Memory B cell (primary cell): ENCODE results near the gene FRYL.
"Not testable (repeated sequence)": the region's sequence is repeated elsewhere in the genome, so short reads cannot be mapped to it uniquely, and the experiment has no call there.

Experiments
- ATAC-seq: fragments of 150-1000 bp; cut with Tn5 transposase; 2 replicates; pipeline ENCODE4 v1.10.0; 2021; ENCODE audit warnings: low read depth, mild to moderate bottlenecking, moderate library complexity
- DNase-seq, 2 donors: peaks; one replicate each; pipeline ENCODE4 v3.0.0; 2022; ENCODE audit warnings: low spot score in 2 of 2
- H3K27ac Mint-ChIP-seq: one replicate; pipeline ENCODE4 v1.8.0; 2022; ENCODE audit warnings: mild to moderate bottlenecking, moderate library complexity, mixed read lengths
- H3K27me3 Mint-ChIP-seq: one replicate; pipeline ENCODE4 v1.8.0; 2022; ENCODE audit warnings: mixed read lengths
- H3K36me3 Mint-ChIP-seq: one replicate; pipeline ENCODE4 v1.8.0; 2022; ENCODE audit warnings: mild to moderate bottlenecking, mixed read lengths
- H3K4me1 Mint-ChIP-seq: one replicate; pipeline ENCODE4 v1.8.0; 2022; ENCODE audit warnings: mixed read lengths
- H3K4me3 Mint-ChIP-seq: one replicate; pipeline ENCODE4 v1.8.0; 2022; ENCODE audit warnings: mild to moderate bottlenecking, moderate library complexity, mixed read lengths
- H3K9me3 Mint-ChIP-seq: one replicate; pipeline ENCODE4 v1.8.0; 2022; ENCODE audit warnings: mixed read lengths

Gene FRYL

DNA sequence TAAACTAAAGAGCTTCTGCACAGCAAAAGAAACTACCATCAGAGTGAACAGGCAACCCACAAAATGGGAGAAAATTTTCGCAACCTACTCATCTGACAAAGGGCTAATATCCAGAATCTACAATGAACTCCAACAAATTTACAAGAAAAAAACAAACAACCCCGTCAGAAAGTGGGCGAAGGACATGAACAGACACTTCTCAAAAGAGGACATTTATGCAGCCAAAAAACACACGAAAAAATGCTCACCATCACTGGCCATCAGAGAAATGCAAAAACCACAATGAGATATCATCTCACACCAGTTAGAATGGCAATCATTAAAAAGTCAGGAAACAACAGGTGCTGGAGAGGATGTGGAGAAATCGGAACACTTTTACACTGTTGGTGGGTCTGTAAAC lies 63.8 kb downstream of the FRYL start:
- DNase-seq, H3K4me3 Mint-ChIP-seq, H3K9me3 Mint-ChIP-seq, H3K27me3 Mint-ChIP-seq, ATAC-seq, H3K27ac Mint-ChIP-seq: not testable (repeated sequence)
- H3K4me1 Mint-ChIP-seq = peaks cover 24% of the 10 kb centered on the region
- peaks cover 16% of the 10 kb centered on the region for H3K36me3 Mint-ChIP-seq

DNA sequence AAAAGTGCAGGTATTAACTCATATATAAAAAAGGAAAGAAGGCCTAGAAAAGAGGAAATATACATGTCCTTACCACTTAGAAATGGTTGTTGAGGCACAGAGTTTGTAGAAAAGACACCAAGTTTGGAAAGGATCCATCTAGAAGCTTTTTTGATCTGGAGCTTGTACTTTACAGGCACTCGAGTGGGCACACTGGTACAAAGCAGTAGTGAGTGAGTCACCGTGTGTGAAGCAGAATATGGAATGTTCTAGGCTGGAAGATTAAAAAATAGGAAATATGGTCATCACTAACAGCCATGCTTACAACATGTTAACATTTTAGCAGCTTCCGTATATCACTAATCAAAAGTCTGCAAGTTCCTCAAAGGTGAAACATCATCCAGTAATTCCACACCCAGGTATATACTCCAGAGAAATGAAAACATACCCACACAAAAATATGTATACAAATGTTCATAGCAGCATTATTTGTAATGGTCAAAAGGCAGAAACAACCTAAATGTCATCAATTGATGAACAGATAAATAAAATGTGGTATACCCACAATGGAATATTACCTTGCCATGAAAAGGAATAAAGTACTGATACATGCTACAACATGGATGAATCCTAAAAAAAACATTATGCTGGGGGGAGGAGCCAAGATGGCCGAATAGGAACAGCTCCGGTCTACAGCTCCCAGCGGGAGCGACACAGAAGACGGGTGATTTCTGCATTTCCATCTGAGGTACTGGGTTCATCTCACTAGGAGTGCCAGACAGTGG lies 69.5 kb downstream of the FRYL start:
- Mint-ChIP-seq H3K4me3 (no peak overlapping the region), H3K36me3 (peaks cover 26% of the 10 kb centered on the region), H3K27ac (no peak overlapping the region), H3K4me1 (peaks cover 12% of the 10 kb centered on the region), H3K27me3 (no peaks in the 10 kb centered on the region), H3K9me3 (peaks cover 4% of the 10 kb centered on the region)
- ATAC-seq (no peak), DNase-seq (no peak)

DNA sequence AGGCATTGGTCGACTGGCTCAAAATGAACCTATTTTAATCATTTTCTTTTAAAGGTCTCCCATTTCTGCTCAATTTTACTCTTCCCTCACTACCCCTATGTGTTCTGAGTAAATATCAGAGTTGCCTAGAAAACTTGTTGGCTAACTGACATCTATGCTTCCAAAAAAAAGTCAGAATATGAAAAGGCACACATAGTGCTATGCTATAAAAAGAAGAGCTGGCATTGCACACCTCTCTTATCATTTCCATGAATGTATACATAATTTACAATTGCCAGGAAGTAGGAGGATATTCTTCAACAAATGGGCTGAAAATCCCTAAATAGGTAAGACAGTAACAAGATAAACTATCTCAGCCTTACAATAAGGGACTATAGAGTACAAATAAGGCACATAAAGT lies 70.2 kb downstream of the FRYL start:
- Mint-ChIP-seq H3K27me3 (no peaks in the 10 kb centered on the region), H3K36me3 (peaks cover 26% of the 10 kb centered on the region), H3K27ac (peak overlapping the region; percentile 80), H3K9me3 (peaks cover 4% of the 10 kb centered on the region), H3K4me1 (peaks cover 12% of the 10 kb centered on the region), H3K4me3 (no peak overlapping the region)
- DNase-seq (no peak), ATAC-seq (no peak)

DNA sequence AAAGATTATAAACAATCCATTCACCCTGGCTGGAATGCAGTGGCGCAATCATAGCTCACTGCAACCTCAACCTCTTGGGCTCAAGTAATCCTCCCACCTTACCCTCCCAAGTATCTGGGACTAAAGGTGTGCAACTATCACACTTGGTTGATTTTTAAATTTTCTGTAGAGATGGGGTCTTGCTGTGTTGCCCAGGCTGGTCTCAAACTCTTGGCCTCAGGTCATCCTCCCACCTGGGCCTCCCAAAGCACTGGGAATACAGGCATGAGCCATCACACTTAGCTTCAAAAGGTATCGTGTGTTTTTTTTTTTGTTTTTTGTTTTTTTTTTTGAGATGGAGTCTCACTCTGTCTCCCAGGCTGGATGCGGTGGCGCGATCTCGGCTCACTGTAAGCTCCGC lies 71.5 kb downstream of the FRYL start:
- Mint-ChIP-seq H3K27me3 (no peaks in the 10 kb centered on the region), H3K27ac (no peak overlapping the region), H3K36me3 (peaks cover 28% of the 10 kb centered on the region), H3K4me1 (peaks cover 10% of the 10 kb centered on the region), H3K4me3 (no peak overlapping the region), H3K9me3 (peaks cover 3% of the 10 kb centered on the region)
- DNase-seq = no peak
- ATAC-seq = no peak

DNA sequence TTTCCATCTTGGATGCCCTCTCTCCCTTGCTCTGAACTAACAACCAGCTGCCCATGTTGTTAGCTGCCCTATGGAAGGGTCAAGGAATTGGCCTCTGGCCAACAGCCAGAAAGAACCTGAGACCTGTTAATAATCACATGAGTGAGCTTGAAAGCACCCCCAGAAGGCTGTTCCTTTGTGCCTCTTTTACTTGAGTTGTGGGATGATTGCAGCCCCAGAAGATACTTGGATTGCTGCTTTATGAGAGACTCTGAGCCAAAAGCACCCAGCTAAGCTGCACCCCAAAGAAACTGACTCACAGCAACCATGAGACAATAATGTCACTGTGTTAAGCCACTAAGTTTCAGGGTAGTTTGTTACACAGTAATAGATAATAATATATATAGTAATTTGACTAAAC lies 73.3 kb downstream of the FRYL start:
- H3K27me3 Mint-ChIP-seq = no peaks in the 10 kb centered on the region
- no peak overlapping the region for H3K27ac Mint-ChIP-seq
- peaks cover 7% of the 10 kb centered on the region for H3K4me1 Mint-ChIP-seq
- peaks cover 2% of the 10 kb centered on the region for H3K9me3 Mint-ChIP-seq
- ATAC-seq (no peak), DNase-seq (no peak)
- H3K4me3 Mint-ChIP-seq = no peak overlapping the region
- H3K36me3 Mint-ChIP-seq = peaks cover 32% of the 10 kb centered on the region

DNA sequence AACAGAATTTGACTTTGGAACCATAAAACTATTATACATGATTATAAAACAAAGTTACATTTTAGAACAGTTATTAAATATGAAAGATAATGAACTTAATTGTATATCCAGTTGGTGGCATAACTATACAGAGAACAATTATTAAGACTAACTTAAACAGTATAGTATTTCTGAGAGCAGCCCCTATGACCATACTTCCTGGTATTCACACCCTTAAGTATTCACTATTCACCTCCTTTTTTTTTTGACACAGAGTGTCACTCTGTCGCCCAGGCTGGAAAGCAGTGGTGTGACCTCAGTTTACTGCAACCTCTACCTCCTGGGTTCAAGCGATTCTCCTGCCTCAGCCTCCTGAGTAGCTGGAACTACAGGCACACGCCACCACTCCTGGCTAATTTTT lies 74.5 kb downstream of the FRYL start:
- H3K4me1 Mint-ChIP-seq = peaks cover 10% of the 10 kb centered on the region
- no peak for ATAC-seq
- H3K4me3 Mint-ChIP-seq = no peak overlapping the region
- H3K27me3 Mint-ChIP-seq = no peaks in the 10 kb centered on the region
- H3K9me3 Mint-ChIP-seq = no peaks in the 10 kb centered on the region
- H3K36me3 Mint-ChIP-seq = peaks cover 30% of the 10 kb centered on the region
- DNase-seq = no peak
- no peak overlapping the region for H3K27ac Mint-ChIP-seq

DNA sequence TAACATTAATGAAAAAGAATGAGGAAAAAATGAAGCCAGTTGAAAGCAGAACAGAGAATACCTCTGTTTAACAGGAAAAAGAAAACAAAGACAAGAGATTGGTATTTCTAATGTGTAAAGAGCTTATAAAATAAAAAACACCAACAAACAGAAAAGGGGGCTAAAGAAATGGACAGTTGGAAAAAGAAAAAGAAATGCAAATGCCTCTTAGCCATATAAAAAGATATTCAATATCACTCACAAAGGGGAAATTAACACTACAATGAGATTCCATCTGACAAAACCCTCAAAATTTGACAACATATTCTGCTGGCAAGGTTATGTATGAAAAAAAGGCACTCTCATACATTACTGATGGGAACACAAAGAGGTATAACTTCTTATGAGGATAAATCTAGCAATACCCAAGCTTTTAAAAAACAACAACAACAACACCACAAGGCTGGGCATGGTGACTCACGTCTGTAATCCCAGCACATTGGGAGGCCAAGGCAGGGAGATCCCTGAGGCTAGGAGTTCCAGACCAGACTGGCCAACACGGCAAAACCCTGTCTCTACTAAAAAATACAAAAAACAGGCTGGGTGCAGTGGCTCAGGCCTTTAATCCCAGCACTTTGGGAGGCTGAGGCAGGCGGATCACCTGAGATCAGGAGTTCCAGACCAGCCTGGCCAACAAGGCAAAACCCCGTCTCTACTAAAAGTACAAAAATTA lies 75.8 kb downstream of the FRYL start:
- peaks cover 10% of the 10 kb centered on the region for H3K4me1 Mint-ChIP-seq
- peaks cover 18% of the 10 kb centered on the region for H3K36me3 Mint-ChIP-seq
- H3K4me3 Mint-ChIP-seq = no peak overlapping the region
- no peak overlapping the region for H3K27ac Mint-ChIP-seq
- DNase-seq (no peak), ATAC-seq (no peak)
- no peaks in the 10 kb centered on the region for H3K9me3 Mint-ChIP-seq
- no peaks in the 10 kb centered on the region for H3K27me3 Mint-ChIP-seq

DNA sequence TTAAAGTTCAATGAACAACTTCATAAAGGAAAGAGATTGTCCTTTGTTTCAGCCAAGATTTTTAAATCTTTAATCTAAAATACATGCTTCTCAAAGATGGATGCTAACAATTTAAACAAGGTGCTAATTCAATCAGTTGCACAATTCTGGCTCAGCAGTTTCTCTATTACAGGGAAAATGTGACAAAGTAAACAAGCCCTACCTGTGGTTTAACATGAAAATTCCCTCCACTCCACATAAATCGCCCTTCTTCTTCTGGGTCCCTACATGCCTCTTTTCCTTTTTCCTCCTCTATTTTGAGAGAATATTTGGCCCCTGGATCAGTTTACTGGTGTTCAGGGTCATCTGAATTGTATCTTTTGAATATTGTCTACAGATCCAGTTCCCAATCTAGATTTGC lies 80.6 kb downstream of the FRYL start:
- DNase-seq (no peak), ATAC-seq (no peak)
- Mint-ChIP-seq H3K9me3 (peaks cover 3% of the 10 kb centered on the region), H3K36me3 (peaks cover 14% of the 10 kb centered on the region), H3K4me1 (peaks cover 36% of the 10 kb centered on the region), H3K27ac (no peak overlapping the region), H3K4me3 (no peak overlapping the region), H3K27me3 (no peaks in the 10 kb centered on the region)

DNA sequence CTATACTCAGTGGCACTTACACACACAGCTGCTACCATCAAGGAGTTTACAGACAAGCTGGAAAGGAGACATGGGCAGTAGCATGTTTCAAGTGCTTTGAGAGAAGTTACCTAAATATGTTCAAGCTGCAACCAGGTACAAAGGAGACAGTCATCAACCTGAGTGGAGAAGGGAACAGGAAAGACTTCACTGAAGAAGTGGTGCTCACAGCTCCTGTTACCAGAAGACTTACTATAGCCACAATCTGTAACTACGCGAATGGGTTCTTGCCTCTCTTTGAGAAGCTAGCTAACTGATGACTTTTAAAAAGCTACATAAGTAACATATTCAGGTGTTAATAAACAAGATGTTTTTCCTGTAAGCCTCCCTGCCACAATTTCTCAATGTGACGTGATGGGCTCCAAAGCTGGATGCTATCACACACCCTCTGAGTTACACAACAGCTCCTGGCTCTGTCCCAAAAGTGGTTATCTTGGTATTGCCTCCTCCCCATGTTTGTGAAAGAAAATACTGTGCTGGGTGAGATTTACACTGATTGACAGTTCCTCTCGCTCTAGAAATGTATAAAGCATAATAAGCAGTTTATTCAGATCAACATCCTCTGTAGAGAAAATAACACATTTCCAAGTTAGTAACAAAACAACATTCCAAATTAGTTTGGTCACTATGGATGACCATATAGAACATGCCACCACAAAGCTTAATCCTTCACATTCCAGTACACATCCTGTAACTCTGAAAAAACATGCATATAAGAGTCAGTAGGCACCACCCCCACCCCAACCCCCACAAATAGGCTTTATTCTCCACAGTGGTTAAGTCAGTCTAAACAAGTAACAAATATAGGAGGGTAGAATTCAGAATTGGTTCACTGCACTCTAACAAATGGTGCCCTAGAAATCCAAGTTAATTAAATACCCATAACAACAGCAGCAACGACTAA lies 81.8 kb downstream of the FRYL start:
- H3K4me1 Mint-ChIP-seq = peaks cover 32% of the 10 kb centered on the region

DNA sequence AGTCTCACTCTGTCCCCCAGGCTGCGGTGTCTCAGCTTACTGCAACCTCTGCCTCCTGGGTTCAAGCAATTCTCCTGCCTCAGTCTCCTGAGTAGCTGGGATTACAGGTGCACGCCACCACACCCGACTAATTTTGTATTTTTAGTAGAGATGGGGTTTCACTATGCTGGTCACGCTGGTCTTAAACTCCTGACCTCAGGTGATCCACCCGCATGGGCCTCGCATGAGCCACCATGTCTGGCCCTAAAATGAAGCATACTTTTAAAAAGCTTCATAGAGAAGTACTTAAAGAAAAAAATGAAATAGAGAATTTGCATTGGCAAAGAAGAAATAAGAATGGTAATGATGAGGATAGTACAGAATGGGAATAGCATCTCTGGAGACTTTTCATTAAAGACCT lies 82.6 kb downstream of the FRYL start:
- H3K36me3 Mint-ChIP-seq, DNase-seq, H3K27me3 Mint-ChIP-seq, H3K9me3 Mint-ChIP-seq, H3K4me3 Mint-ChIP-seq, ATAC-seq: not testable (repeated sequence)
- H3K4me1 Mint-ChIP-seq = peaks cover 36% of the 10 kb centered on the region
- peak overlapping the region; percentile 60 for H3K27ac Mint-ChIP-seq

More for the DNA sequence above, 81.8 kb downstream of the FRYL start:
- Mint-ChIP-seq H3K36me3 (peaks cover 11% of the 10 kb centered on the region), H3K4me3 (no peak overlapping the region), H3K9me3 (peaks cover 3% of the 10 kb centered on the region), H3K27me3 (no peaks in the 10 kb centered on the region), H3K27ac (peak overlapping the region; percentile 60)
- no peak for DNase-seq
- no peak for ATAC-seq

DNA sequence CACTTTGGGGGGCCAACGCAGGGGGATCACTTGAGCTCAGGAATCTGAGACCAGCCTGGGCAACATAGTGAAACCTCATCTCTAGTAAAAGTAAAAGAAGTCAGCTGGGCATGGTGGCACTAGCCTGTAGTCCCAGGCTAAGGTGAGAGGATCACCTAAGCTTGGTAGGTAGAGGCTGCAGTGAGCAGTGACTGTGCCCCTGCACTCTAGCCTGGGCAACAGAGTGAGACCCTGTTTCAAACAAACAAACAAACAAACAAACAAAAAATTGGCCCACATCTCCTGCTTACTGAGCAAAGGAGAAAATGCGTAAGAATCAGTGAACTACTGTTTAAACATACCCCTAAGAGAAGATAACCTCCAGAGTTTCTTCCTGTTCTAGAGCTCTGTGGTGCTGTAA lies 85.3 kb downstream of the FRYL start:
- peaks cover 37% of the 10 kb centered on the region for H3K4me1 Mint-ChIP-seq
- H3K27me3 Mint-ChIP-seq = no peaks in the 10 kb centered on the region
- no peak overlapping the region for H3K4me3 Mint-ChIP-seq
- DNase-seq (no peak), ATAC-seq (no peak)
- no peak overlapping the region for H3K27ac Mint-ChIP-seq
- H3K36me3 Mint-ChIP-seq = peaks cover 8% of the 10 kb centered on the region
- peaks cover 3% of the 10 kb centered on the region for H3K9me3 Mint-ChIP-seq

DNA sequence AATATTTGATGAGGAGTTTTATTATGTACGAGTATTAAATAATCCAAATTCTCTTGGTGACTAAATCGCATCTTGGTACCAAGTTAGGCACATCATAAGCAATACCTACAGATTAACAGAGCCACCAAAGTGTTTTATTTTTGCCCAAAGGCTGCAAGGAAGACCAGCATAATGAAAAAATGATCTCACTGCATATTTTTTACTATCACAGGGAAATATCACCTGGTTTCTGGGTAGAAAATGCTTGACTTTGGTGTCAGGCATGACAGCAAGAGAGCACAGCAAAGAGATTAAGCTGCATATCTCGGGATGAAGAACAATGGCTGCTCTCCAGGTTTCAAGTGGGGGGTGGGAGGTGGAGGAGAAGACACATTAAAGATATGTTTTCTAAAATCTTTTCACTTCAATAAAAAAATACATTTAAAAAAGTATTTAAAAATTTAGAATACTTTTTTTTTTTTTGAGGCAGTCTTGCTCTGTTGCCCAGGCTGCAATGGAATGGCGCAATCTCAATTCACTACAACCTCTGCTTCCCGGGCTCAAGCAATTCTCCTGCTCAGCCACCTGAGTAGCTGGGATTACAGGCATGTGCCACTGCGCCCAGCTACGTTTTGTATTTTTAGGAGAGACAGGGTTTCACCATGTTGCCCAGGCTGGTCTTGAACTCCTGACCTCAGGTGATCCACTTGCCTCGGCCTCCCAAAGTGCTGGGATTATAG lies 86.1 kb downstream of the FRYL start:
- peaks cover 8% of the 10 kb centered on the region for H3K36me3 Mint-ChIP-seq
- H3K27me3 Mint-ChIP-seq = no peaks in the 10 kb centered on the region
- peaks cover 34% of the 10 kb centered on the region for H3K4me1 Mint-ChIP-seq
- no peak overlapping the region for H3K27ac Mint-ChIP-seq
- no peak overlapping the region for H3K4me3 Mint-ChIP-seq
- DNase-seq (no peak), ATAC-seq (no peak)
- H3K9me3 Mint-ChIP-seq = peaks cover 3% of the 10 kb centered on the region

DNA sequence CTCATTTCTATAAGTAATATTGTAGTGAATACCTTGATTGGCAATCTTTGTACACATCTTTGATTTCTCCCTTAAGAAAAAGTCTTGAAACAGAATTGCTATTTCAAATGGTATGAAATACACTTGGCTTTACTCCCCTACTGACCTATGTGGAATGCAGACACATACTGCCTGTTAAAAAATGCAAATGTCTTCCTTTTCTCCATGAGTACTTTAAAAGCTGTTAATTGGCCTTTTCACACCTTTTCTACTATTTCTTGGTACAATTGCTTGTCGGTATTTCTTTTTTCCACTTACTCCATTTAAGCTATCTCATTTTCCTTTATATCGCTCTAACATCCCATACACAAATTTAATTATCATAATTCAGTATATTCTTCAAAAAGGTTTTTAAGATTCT lies 87.2 kb downstream of the FRYL start:
- Mint-ChIP-seq H3K27ac (no peak overlapping the region), H3K4me3 (no peak overlapping the region), H3K27me3 (no peaks in the 10 kb centered on the region), H3K9me3 (peaks cover 3% of the 10 kb centered on the region), H3K4me1 (peaks cover 27% of the 10 kb centered on the region), H3K36me3 (peaks cover 8% of the 10 kb centered on the region)
- ATAC-seq (no peak), DNase-seq (no peak)
